GM12801 (cell line): ENCODE results near the gene PLA2G4B.

ENCODE experiments used
- CTCF ChIP-seq: IDR thresholded peaks from one replicate; pipeline ENCODE4 v1.5.1; 2011; ENCODE audit warnings: control low read depth; ENCODE audit not compliant: insufficient read length; ENCODE audit errors: extremely low read depth

The PLA2G4B gene

DNA sequence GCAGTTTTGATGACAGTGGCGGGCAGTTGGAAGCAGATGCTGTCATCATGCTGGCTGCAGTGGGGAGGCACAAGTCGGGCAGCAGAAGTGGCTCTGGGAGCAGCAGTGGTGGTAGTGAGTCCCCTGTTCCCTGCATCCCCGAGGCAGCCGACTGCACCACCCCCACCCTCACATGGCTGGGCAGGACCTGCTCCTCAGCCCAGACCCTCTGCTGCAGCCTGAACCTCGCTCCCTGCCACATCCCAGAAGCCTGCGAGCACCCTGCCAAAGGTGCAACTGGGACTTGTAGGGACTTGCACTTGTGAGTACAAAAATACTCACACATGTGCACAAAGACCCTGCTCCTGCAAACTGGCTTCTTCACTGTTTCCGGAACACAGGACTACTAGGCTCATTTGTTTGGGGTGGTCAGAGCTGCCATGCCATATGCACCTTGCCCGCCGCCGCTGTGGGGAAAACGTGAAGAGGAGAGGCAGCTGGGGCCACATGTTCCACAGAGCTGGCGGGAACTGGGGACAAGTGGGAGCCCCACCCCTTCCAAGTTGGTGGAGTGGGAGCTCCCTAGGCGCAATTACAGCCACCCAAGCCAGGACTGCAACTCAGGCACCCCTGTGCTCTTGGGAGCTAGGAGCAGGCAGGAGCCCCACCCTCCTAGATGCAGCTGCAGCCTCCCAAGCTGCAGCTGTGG lies 8.5 kb upstream of the PLA2G4B start:
- TF ChIP-seq CTCF = no peak

- no peak for TF ChIP-seq CTCF
Measured at GRCh38 chr15:41832208-41832607, 6.4 kb upstream of the PLA2G4B start.

GRCh38 chr15:41832875-41833274 lies 5.8 kb upstream of the PLA2G4B start:
- TF ChIP-seq CTCF = no peak

GRCh38 chr15:41834096-41834495 lies 4.6 kb upstream of the PLA2G4B start:
- no peak for TF ChIP-seq CTCF

- TF ChIP-seq CTCF = no peak
Measured at GRCh38 chr15:41836073-41836472, 2.6 kb upstream of the PLA2G4B start.

- TF ChIP-seq CTCF = no peak
Measured at GRCh38 chr15:41836713-41837454, 1.8 kb upstream of the PLA2G4B start.

DNA sequence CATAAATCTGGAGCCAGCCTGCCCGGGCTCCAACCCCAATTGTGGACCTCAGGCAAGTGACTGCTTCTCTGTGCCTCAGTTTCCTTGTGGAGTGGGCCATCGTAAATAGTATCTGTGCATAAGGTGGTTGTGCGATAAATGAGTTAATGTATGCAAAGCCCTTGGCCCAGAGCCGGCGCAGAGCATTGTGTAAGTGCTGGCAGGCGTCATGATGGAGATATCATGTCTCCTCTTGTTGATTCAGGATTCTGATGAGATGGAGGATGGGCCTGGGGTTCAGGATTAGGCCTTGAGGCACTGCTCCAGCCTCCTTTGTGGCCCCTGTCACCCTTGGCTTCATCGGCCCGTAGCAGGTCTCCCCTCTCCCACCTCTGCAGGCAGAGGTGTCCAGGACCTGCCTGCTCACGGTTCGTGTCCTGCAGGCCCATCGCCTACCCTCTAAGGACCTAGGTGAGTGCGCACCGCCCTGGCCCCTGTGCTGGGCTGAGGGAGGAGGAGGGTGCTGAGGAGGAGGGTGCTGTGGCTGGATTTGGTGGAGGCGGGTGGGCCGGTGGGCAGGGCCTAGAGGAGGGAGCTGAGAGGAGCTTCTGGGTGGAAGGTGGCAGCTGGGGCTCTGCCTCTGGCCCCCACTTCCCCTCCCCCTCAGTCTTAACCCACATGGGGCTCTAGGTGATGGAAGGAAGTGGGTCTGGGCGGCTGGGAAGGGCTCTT lies 1.3 kb downstream of the PLA2G4B start:
- TF ChIP-seq CTCF = no peak
